IgD-negative memory B cell (primary cell): ENCODE data around the gene CAMK2A. TPM values are rescaled to one million over a fixed set of nuclear protein-coding genes. Genes with fewer than 3 reads are reported as not detected.

ENCODE experiments used
- H3K27ac Mint-ChIP-seq, 3 donors: one replicate each; pipeline ENCODE4 v1.8.0; 2020 to 2022; ENCODE audit warnings: mild to moderate bottlenecking in 3 of 3, mixed read lengths in 3 of 3, moderate library complexity in 1 of 3
- H3K27me3 Mint-ChIP-seq: one replicate; pipeline ENCODE4 v1.8.0; 2021; ENCODE audit warnings: mixed read lengths
- H3K36me3 Mint-ChIP-seq: one replicate; pipeline ENCODE4 v1.8.0; 2020; ENCODE audit warnings: mild to moderate bottlenecking, mixed read lengths
- H3K4me1 Mint-ChIP-seq, 3 donors: one replicate each; pipeline ENCODE4 v1.8.0; 2020 to 2022; ENCODE audit warnings: mixed read lengths in 3 of 3, mild to moderate bottlenecking in 1 of 3
- H3K4me3 Mint-ChIP-seq, 4 donors: one replicate each; pipeline ENCODE4 v1.8.0; 2020 to 2022; ENCODE audit warnings: mild to moderate bottlenecking in 4 of 4, mixed read lengths in 4 of 4, moderate library complexity in 3 of 4
- H3K9me3 Mint-ChIP-seq, 3 donors: one replicate each; pipeline ENCODE4 v1.8.0; 2020 to 2021; ENCODE audit warnings: mixed read lengths in 3 of 3, mild to moderate bottlenecking in 1 of 3
- polyA plus RNA-seq: library from polyadenylated mRNA; unstranded; fragments of 300-500 nt; fragmentation: Illumina TruSeq; gene quantifications from one replicate; pipeline ENCODE4 v1.2.3, GENCODE V29; 2021

Gene CAMK2A
- polyA plus RNA-seq, 1 donor from 2014 or later, result not detected

DNA sequence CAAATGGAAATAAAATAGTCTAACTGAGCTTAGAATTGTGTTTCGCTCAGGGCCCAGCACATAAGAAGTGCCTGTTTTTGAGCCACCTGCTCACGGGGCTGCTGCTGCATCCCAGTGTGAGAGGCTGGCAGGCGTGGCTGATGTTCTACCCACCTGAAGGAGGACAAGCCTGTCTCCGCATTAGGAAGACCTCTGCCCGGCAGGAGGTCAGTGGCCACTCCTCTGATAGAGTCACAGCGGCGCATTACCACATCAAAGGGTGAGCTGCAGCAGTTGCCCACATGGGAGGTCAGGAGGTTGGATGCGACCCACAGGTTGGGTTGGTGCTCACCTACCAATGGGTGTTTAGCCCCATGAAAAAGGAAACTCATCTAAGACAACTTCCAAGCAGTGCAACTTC lies 103.4 kb downstream of the CAMK2A start:
- H3K4me3 Mint-ChIP-seq, result no peak overlapping the region
- no peak overlapping the region for H3K27ac Mint-ChIP-seq
- peaks cover 2% of the 10 kb centered on the region for H3K36me3 Mint-ChIP-seq
- no peaks in the 10 kb centered on the region for H3K9me3 Mint-ChIP-seq
- H3K4me1 Mint-ChIP-seq, result no peaks in the 10 kb centered on the region
- H3K27me3 Mint-ChIP-seq, result peaks cover 23% of the 10 kb centered on the region

DNA sequence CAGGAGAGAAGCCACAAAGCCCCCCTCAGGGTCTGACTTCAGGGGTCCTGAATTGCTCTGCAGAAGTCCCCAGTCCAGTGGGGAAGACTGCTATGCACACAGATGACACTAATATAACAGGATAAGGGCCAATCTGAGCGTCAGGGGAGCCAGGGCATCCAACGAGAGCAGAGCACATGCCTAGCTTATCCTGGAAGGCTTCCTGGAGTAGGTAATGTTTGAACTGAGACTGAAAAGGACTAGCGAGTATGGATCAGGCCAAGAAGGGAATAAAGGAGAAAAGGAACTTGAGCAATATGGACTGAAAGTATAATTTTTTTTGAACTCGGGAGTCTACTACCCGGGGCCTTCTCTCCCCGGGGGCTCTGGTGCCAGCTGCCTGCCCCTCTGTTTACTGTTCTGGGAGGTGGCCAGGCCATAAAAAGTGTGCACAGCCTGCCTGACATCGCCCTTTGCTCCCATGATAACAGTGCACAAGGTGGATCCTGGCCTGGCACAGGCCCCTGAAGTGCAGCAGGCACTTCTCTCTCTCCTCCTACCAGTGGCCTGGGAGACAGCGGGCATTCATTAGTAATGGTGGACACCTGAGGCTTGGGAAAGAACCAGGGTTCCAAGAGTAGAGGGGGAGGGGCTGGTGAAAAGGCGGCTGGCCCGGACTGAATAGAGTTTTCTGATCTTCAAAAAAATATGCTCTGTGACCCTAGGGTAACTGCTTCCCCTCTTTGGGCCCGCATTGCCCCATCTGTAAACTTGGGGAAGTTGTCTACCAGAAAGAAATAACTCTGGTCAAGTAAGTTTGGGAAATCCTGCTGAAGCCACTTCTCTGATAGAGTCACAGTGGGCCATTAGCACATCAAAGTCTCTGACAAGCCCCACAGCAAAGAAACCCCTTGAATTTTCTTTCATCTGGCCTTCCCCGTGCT lies 104.3 kb downstream of the CAMK2A start:
- peaks cover 18% of the 10 kb centered on the region for H3K27me3 Mint-ChIP-seq
- no peaks in the 10 kb centered on the region for H3K4me1 Mint-ChIP-seq
- no peak overlapping the region for H3K27ac Mint-ChIP-seq
- no peaks in the 10 kb centered on the region for H3K9me3 Mint-ChIP-seq
- H3K4me3 Mint-ChIP-seq, result no peak overlapping the region
- H3K36me3 Mint-ChIP-seq, result peaks cover 4% of the 10 kb centered on the region

DNA sequence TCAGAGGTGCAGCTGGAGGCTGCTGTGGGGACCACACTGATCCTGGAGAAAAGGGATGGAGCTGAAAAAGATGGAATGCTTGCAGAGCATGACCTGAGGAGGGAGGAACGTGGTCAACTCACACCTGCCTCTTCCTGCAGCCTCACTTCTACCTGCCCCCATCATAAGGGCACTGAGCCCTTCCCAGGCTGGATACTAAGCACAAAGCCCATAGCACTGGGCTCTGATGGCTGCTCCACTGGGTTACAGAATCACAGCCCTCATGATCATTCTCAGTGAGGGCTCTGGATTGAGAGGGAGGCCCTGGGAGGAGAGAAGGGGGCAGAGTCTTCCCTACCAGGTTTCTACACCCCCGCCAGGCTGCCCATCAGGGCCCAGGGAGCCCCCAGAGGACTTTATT lies 105.6 kb downstream of the CAMK2A start:
- Mint-ChIP-seq H3K27ac (no peak overlapping the region), H3K36me3 (peaks cover 4% of the 10 kb centered on the region), H3K4me3 (no peak overlapping the region), H3K4me1 (no peaks in the 10 kb centered on the region), H3K9me3 (no peaks in the 10 kb centered on the region), H3K27me3 (peaks cover 13% of the 10 kb centered on the region)

DNA sequence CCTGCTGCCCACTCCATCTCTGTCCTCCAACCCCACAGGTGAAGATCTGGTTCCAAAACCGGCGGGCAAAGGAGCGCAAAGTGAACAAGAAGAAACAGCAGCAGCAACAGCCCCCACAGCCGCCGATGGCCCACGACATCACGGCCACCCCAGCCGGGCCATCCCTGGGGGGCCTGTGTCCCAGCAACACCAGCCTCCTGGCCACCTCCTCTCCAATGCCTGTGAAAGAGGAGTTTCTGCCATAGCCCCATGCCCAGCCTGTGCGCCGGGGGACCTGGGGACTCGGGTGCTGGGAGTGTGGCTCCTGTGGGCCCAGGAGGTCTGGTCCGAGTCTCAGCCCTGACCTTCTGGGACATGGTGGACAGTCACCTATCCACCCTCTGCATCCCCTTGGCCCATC lies 106.1 kb downstream of the CAMK2A start:
- H3K4me3 Mint-ChIP-seq, result no peak overlapping the region
- H3K9me3 Mint-ChIP-seq, result no peaks in the 10 kb centered on the region
- no peak overlapping the region for H3K27ac Mint-ChIP-seq
- peaks cover 4% of the 10 kb centered on the region for H3K36me3 Mint-ChIP-seq
- peaks cover 8% of the 10 kb centered on the region for H3K27me3 Mint-ChIP-seq
- no peaks in the 10 kb centered on the region for H3K4me1 Mint-ChIP-seq

DNA sequence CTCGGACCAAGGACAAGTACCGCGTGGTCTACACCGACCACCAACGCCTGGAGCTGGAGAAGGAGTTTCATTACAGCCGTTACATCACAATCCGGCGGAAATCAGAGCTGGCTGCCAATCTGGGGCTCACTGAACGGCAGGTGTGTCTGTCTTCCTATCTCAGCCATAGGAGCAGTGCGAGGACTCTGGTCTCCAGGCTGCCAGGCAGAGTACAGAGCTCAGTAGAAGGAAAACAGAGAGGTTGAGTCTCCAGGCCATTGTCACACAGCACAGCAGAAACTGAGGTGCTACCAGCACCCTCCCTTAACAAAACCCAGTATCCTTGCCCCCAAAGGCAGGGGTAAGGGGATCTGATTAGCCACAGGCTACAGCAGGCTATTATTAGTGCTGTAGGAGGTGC lies 106.8 kb downstream of the CAMK2A start:
- no peaks in the 10 kb centered on the region for H3K4me1 Mint-ChIP-seq
- peaks cover 7% of the 10 kb centered on the region for H3K27me3 Mint-ChIP-seq
- H3K4me3 Mint-ChIP-seq, result no peak overlapping the region
- H3K9me3 Mint-ChIP-seq, result no peaks in the 10 kb centered on the region
- H3K27ac Mint-ChIP-seq, result no peak overlapping the region
- H3K36me3 Mint-ChIP-seq, result peaks cover 4% of the 10 kb centered on the region

DNA sequence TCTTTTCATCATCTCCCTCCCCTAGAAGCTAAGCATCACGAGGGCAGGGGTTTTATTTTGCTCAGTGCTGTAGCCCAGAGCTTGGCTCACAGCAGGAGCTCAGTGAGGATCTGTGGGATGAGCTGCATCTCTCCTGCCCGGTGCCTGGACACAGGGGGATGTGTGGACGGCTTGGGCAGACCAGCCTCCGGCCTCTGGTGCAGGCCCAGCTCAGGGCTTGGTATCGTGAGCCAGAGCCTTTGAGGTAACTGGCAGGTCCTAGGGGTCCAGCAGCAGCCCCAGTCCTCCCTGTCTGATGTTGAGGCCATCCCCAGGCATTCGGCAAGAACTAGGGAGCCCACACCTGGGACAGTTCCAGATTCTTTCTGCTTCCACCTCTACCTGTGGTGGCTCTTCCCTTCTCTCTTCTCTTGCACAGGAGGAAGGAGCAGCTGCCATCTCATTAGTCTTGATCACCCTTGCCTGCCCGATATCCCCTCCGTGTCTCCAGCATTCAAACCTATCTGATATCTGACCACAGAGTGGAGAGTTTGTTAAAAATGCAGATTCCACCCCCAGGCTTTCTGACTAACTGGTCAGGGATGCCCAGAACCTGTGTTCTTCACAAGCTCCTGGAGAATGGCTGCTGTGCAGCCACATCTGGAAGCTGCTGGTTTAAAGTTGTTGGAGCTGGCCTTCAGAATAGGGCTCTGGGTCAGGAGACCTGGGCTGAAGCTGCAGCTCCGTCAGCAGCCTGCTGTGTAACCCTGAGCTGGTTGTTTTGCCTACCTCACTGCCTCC lies 107.6 kb downstream of the CAMK2A start:
- no peaks in the 10 kb centered on the region for H3K4me1 Mint-ChIP-seq
- H3K4me3 Mint-ChIP-seq, result no peak overlapping the region
- no peaks in the 10 kb centered on the region for H3K9me3 Mint-ChIP-seq
- H3K36me3 Mint-ChIP-seq, result peaks cover 4% of the 10 kb centered on the region
- peaks cover 4% of the 10 kb centered on the region for H3K27me3 Mint-ChIP-seq
- H3K27ac Mint-ChIP-seq, result no peak overlapping the region

DNA sequence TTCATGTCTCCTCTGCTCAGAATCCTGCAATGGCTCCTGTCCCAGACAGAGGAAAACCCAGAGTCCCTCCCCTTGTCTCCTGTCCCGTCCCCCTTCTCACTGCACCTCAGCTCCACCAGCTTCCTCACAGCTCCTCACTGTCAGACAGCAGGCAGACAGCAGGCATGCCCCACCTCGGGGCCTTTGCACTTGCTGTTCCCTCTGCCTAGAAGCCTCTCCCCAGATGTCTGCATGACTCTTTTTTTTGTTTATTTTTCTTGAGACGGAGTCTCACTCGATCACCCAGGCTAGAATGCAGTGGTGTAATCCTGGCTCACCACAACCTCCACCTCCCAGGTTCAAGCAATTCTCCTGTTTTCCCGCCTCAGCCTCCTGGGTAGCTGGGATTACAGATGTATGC lies 108.5 kb downstream of the CAMK2A start:
- H3K36me3 Mint-ChIP-seq, result peaks cover 4% of the 10 kb centered on the region
- H3K4me3 Mint-ChIP-seq, result no peak overlapping the region
- no peaks in the 10 kb centered on the region for H3K4me1 Mint-ChIP-seq
- H3K27me3 Mint-ChIP-seq, result peaks cover 4% of the 10 kb centered on the region
- H3K27ac Mint-ChIP-seq, result peak overlapping the region in 1 of 3 donors; percentile 26
- no peaks in the 10 kb centered on the region for H3K9me3 Mint-ChIP-seq

DNA sequence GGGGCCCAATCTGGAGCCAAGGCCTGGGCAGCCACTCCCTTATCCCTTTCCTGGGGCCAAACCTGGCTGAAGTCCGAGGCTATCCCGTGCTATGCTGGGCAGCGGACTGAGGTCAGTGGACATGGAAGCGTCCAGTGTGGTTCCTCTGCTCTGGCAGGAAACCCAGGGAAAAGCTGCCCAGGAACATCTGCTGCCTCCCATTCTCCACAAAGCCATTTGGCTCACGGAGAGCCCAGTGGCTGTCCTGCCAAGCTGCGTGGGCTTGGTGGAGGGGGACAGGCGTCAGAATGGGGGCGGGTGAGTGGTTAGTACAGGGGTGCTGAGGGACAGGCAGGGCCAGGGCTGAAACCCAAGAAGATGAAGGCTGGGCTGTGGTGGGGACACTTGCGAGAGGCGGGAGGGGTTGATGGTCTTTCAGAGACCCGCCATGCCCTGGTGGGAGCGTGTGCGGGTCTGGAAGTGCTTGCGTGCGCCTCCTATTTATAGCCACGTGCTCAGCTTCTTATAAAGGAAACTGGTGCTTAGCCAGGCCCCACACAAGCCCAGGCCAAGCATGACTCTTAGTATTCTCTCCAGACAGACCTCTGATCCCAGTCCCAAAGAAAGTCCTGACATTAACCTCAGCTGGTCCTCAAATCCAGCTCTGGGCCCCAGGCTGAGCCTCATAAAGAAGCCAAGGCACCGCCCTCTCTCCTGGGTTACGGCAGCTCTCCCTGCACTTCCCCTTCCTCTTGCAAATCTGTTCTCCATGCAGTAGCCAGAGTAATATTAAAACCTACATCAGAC lies 109.1 kb downstream of the CAMK2A start:
- peaks cover 4% of the 10 kb centered on the region for H3K36me3 Mint-ChIP-seq
- peak overlapping the region in 1 of 3 donors; percentile 26 for H3K27ac Mint-ChIP-seq
- H3K4me1 Mint-ChIP-seq, result no peaks in the 10 kb centered on the region
- peaks cover 8% of the 10 kb centered on the region for H3K27me3 Mint-ChIP-seq
- H3K9me3 Mint-ChIP-seq, result no peaks in the 10 kb centered on the region
- peak overlapping the region in 1 of 4 donors; percentile 28 for H3K4me3 Mint-ChIP-seq

DNA sequence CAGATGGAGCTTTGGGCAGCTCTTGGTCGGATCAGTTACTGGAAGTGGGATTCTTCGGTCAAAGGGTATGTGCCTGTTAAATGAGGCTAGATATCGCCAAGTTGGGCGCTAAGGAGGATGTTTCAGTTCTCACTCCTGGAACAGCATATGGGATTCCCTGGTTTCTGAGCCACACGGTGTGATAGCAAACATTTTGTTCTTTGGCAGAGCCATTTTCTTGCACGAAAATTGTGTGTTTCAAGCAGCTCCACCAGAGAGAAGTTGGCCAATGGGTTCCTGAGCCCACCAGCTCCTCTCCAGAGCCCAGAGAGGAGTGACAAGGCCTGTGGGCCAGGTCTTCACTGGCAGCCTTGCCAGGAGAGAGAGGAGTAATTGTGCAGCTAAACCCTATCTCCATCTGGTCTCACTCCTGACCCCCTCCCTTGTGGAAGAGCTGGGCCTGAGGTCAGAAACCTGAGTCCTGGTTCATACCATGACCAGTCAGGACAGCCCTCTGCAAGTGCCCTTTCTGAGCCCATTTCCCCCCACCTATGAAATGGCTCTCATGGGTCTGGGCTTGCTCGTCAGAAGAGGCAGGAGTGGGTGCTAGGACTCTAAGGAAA lies 110.5 kb downstream of the CAMK2A start:
- H3K9me3 Mint-ChIP-seq, result no peaks in the 10 kb centered on the region
- no peaks in the 10 kb centered on the region for H3K4me1 Mint-ChIP-seq
- peak overlapping the region in 1 of 3 donors; percentile 7 for H3K27ac Mint-ChIP-seq
- peaks cover 4% of the 10 kb centered on the region for H3K36me3 Mint-ChIP-seq
- peaks cover 6% of the 10 kb centered on the region for H3K27me3 Mint-ChIP-seq
- H3K4me3 Mint-ChIP-seq, result no peak overlapping the region

DNA sequence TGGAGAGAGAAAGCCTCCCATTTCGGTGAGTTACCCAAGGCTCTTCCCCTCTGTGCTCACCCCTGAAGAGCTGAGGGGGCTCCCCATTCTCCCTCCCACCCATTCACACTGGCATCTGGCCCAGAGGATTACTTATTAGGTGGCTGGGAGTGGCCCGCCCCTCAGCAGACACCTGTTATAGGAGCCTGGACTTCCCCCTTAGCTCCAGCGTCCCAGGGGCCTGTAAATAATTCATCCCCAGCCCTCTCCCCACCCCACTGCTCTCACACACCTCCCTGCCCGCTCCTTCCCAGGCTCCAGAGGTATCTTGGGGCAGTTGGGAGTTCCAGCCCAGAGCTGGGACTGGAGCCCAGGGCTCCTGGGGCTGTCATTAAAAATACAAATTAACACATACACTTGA lies 111.3 kb downstream of the CAMK2A start:
- Mint-ChIP-seq H3K4me1 (no peaks in the 10 kb centered on the region), H3K4me3 (no peak overlapping the region), H3K27me3 (peaks cover 6% of the 10 kb centered on the region), H3K9me3 (no peaks in the 10 kb centered on the region), H3K27ac (no peak overlapping the region), H3K36me3 (peaks cover 4% of the 10 kb centered on the region)

DNA sequence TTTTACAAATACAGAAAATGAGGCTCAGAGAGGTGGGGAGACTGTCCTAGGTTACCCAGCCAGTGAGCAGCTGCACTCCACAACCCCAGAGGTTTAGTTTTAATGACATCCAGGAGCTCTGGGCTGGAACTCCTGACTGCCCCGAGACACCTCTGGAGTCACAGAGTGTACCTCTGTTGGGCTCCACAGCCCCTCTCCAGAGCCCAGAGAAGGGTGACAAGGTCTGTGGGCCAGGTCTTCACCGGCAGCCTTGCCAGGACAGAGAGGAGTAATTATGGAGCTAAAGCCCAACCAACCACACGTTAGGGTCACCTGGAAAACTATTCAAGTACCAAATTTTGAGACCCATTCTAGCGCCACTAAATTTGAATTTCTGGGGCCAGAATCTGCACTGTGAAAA lies 111.9 kb downstream of the CAMK2A start:
- Mint-ChIP-seq H3K27me3 (peaks cover 10% of the 10 kb centered on the region), H3K36me3 (peaks cover 4% of the 10 kb centered on the region), H3K27ac (no peak overlapping the region), H3K4me1 (no peaks in the 10 kb centered on the region), H3K4me3 (no peak overlapping the region), H3K9me3 (no peaks in the 10 kb centered on the region)

DNA sequence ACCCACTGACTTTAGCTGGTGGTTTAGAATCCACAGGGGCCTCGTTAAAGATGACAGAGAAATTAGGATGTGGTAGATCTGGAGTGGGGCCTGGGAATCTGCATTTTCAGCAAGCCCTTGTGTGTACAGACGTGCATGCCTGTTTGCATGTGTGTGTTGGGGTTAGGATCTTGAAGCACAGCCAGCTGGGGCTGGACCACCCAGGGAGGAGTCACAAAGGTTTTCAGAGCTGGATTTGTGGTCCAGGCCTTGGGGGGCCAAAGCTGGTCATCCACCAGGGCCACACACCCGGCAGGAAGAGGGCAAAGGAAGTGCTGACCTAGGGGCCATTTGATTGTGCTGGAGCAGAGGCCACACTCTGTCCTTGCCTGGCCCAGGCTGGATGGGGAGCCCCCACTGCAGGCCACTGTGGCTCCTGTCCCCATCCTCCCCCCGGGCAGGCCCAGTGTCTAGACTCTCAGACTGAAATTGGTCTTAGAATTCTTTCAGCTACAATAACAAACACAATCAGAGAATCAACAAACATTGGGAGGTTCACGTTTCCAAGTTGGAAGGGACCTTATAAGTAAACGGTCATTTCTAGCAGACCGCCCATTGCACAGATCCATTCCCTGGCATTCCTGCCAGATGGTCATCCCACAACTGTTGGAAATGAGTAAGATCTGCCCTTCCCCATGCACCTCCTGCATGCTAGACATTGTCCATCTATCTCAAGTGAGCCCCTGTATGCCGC lies 112.7 kb downstream of the CAMK2A start:
- Mint-ChIP-seq H3K27ac (no peak overlapping the region), H3K27me3 (peaks cover 12% of the 10 kb centered on the region), H3K9me3 (no peaks in the 10 kb centered on the region), H3K36me3 (peaks cover 4% of the 10 kb centered on the region), H3K4me3 (no peak overlapping the region), H3K4me1 (no peaks in the 10 kb centered on the region)

DNA sequence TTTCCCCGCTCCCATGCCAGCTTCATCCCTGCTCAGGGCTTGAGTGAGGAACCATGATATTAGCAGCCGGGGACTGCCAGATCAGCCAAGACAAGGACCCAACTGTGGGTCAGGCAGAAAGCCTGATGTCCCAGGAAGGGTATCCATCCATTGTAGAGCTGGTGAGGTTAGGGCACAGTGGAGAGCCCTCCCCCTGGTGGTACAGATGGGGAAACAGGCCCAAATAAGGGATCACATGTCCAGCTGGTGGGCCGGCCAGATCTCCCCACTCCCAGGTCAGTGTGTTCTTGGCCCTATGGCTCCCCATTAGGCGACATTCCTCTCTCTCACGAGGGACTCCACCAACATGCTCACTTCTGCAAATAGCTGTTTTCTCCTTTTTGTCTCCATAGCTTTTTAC lies 114.0 kb downstream of the CAMK2A start:
- H3K4me1 Mint-ChIP-seq, result no peaks in the 10 kb centered on the region
- no peaks in the 10 kb centered on the region for H3K36me3 Mint-ChIP-seq
- no peak overlapping the region for H3K4me3 Mint-ChIP-seq
- peaks cover 17% of the 10 kb centered on the region for H3K27me3 Mint-ChIP-seq
- H3K9me3 Mint-ChIP-seq, result no peaks in the 10 kb centered on the region
- no peak overlapping the region for H3K27ac Mint-ChIP-seq

DNA sequence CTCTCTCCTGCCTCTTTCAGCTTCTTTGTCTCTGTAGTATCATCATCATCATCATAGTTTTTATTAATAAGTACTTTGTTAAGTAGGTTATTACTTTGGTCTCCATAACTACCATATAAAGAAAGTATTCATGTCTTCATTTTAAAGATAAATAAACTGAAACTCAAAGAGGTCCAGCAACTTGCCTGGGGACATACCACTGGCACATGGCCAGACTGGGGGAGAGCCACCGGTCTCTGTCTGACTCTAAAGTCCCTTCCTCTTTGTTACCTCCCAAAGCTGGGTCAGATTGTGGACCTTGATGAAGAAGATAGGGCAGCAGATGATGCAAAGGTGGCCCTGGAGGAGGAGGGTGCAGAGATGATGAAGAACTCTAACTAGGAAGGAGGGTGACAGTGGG lies 114.5 kb downstream of the CAMK2A start:
- Mint-ChIP-seq H3K27me3 (peaks cover 20% of the 10 kb centered on the region), H3K36me3 (no peaks in the 10 kb centered on the region), H3K9me3 (no peaks in the 10 kb centered on the region), H3K4me3 (no peak overlapping the region), H3K4me1 (no peaks in the 10 kb centered on the region), H3K27ac (no peak overlapping the region)
